Measurements from ENCODE around the gene ARID4B.

DNA sequence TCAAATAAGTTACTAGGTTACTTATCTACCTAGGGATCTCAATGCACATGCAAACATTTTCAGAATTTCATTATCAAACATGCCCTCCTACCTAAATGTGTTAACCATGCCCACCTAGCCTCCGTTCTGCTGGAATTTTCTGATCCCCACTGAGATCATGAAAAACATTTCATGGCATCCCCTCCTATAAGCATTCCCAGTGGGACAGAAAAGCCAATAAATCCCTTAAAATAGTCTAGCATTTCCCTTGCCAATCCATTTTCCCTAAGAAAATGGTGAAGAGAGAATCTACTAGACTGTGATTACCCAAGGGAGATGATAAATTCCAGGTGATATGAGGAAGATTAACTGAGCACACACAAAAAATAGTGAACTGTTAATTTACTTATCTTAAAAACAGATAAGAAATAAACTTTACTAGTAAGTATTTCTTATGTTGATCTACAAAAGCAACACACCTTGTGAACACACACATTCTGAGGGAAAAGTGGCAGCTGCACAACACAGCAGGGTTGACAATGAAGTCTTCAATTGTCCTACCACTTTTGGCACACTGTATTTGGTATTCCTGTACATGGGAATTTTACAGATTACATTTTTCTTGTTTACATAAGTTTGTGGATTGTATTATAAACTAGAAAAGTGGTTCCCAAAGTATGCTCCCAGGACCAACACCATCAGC, 49.6 kb downstream of the ARID4B start:
- TF ChIP-seq, protein P1, sequence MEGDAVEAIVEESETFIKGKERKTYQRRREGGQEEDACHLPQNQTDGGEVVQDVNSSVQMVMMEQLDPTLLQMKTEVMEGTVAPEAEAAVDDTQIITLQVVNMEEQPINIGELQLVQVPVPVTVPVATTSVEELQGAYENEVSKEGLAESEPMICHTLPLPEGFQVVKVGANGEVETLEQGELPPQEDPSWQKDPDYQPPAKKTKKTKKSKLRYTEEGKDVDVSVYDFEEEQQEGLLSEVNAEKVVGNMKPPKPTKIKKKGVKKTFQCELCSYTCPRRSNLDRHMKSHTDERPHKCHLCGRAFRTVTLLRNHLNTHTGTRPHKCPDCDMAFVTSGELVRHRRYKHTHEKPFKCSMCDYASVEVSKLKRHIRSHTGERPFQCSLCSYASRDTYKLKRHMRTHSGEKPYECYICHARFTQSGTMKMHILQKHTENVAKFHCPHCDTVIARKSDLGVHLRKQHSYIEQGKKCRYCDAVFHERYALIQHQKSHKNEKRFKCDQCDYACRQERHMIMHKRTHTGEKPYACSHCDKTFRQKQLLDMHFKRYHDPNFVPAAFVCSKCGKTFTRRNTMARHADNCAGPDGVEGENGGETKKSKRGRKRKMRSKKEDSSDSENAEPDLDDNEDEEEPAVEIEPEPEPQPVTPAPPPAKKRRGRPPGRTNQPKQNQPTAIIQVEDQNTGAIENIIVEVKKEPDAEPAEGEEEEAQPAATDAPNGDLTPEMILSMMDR (conservative IDR thresholded peaks at IDR 0.05; ENCODE audit: low read length), result no peak
- no peak for TF ChIP-seq EZH2phosphoT487 (IDR thresholded peaks at IDR 0.05; ENCODE audit: borderline replicate concordance, low read depth, low read length)
